H1 (cell line): ENCODE results near the gene TMEM45A. TPM values are rescaled to one million over a fixed set of nuclear protein-coding genes. Genes with fewer than 3 reads are reported as not detected.

ENCODE experiments used
- CTCF ChIA-PET: fragments of 300-600 bp; sonication (Branson Sonifier 250); formaldehyde crosslinking; loops from one replicate; lab custom pipeline; 2021; ENCODE audit not compliant: partially characterized antibody; lab: Charles Lee
- POLR2A ChIA-PET: fragments of 300-600 bp; sonication (Branson Sonifier 250); formaldehyde crosslinking; loops from one replicate; lab custom pipeline; 2021; ENCODE audit warnings: inconsistent platforms; ENCODE audit not compliant: partially characterized antibody; lab: Charles Lee
- DNase-seq, 2 experiments: peaks; one replicate each; pipeline versions ENCODE4 v3.0.0 to v3.0.0-alpha.2; 2010 to 2022; ENCODE audit warnings: low spot score in 2 of 2, low read depth in 1 of 2, mixed read lengths in 1 of 2
- FAIRE-seq: peaks from 2 replicates; lab custom pipeline; 2011; peaks lifted over from hg19 to GRCh38; lab: Jason Lieb, UNC
- H2AFZ ChIP-seq: 2 replicates; pipeline ENCODE4 v1.8.1; 2012; ENCODE audit warnings: low read length, inconsistent platforms
- H2AK5ac ChIP-seq: 2 replicates; pipeline ENCODE4 v1.6.1; 2013; ENCODE audit warnings: low read depth, low read length
- H2BK120ac ChIP-seq: replicated peaks from 2 replicates; pipeline ENCODE3; 2013; ENCODE audit warnings: low read depth, low read length, inconsistent platforms
- H2BK12ac ChIP-seq: 2 replicates; pipeline ENCODE4 v1.6.1; 2013; ENCODE audit warnings: low read depth, low read length
- H2BK15ac ChIP-seq: 2 replicates; pipeline ENCODE4 v1.6.1; 2013; ENCODE audit warnings: low read length
- H2BK20ac ChIP-seq: 2 replicates; pipeline ENCODE4 v1.6.1; 2013; ENCODE audit warnings: low read length
- H2BK5ac ChIP-seq: 2 replicates; pipeline ENCODE4 v1.6.1; 2013; ENCODE audit warnings: low read depth, low read length
- H3K14ac ChIP-seq: 2 replicates; pipeline ENCODE4 v1.6.1; 2013; ENCODE audit warnings: inconsistent platforms; ENCODE audit not compliant: insufficient read length
- H3K18ac ChIP-seq: 2 replicates; pipeline ENCODE4 v1.6.1; 2013; ENCODE audit warnings: low read length; ENCODE audit errors: extremely low read depth
- H3K23ac ChIP-seq: 2 replicates; pipeline ENCODE4 v1.6.1; 2013; ENCODE audit warnings: inconsistent platforms; ENCODE audit not compliant: insufficient read length
- H3K23me2 ChIP-seq: 2 replicates; pipeline ENCODE4 v1.6.1; 2013; ENCODE audit warnings: low read depth, low read length
- H3K27ac ChIP-seq: 2 replicates; pipeline ENCODE4 v1.6.1; 2011; ENCODE audit warnings: low read depth, low read length, inconsistent platforms
- H3K27me3 ChIP-seq, 4 experiments: replicated peaks in 1 of 4; 1 replicate in 1 of 4; 2 replicates in 3 of 4; pipeline versions ENCODE4 v1.6.1 to v1.8.1; 2011 to 2013; ENCODE audit warnings: low read length in 3 of 4, mild to moderate bottlenecking in 3 of 4, inconsistent platforms in 2 of 4, mixed read lengths in 2 of 4, moderate library complexity in 1 of 4; ENCODE audit not compliant: control insufficient read depth in 3 of 4, insufficient read depth in 3 of 4; ENCODE audit errors: extremely low read depth in 1 of 4
- H3K36me3 ChIP-seq, 4 experiments: 2 replicates each; pipeline versions ENCODE4 v1.6.1 to v1.8.1; 2011 to 2013; ENCODE audit warnings: mild to moderate bottlenecking in 4 of 4, low read length in 3 of 4, moderate library complexity in 2 of 4, control low read depth in 1 of 4, inconsistent platforms in 1 of 4; ENCODE audit not compliant: insufficient read depth in 4 of 4, control insufficient read depth in 2 of 4
- H3K4ac ChIP-seq: replicated peaks from 2 replicates; pipeline ENCODE3; 2013; ENCODE audit warnings: low read length, low read depth, mixed read lengths, inconsistent platforms; ENCODE audit not compliant: insufficient read length
- H3K4me1 ChIP-seq, 4 experiments: replicated peaks in 1 of 4; 1 replicate in 1 of 4; 2 replicates in 3 of 4; pipeline versions ENCODE4 v1.6.1 to v1.8.1; 2011 to 2013; ENCODE audit warnings: low read length in 3 of 4, inconsistent platforms in 2 of 4, mixed read lengths in 1 of 4; ENCODE audit not compliant: insufficient read depth in 4 of 4, control insufficient read depth in 3 of 4
- H3K4me2 ChIP-seq, 2 experiments: 2 replicates each; pipeline versions ENCODE4 v1.6.1 to v1.8.1; 2011 to 2013; ENCODE audit warnings: low read depth in 2 of 2, low read length in 2 of 2, control low read depth in 1 of 2, inconsistent platforms in 1 of 2, mild to moderate bottlenecking in 1 of 2; ENCODE audit not compliant: insufficient read depth in 1 of 2
- H3K4me3 ChIP-seq, 4 experiments: fragments of 200-600, 300-600 bp in 1 of 4; sonication (generic), shearing (Covaris generic), sonication (Bioruptor Twin) in 1 of 4; 2 replicates each; pipeline versions ENCODE4 v1.5.1 to v1.8.1; 2011 to 2016; ENCODE audit warnings: low read length in 4 of 4, low read depth in 3 of 4, control low read depth in 2 of 4, inconsistent platforms in 2 of 4, mild to moderate bottlenecking in 2 of 4, mixed read lengths in 1 of 4, moderate library complexity in 1 of 4; ENCODE audit not compliant: insufficient read depth in 2 of 4; ENCODE audit errors: extremely low read depth in 1 of 4
- H3K56ac ChIP-seq: replicated peaks from 2 replicates; pipeline ENCODE3; 2013; ENCODE audit warnings: low read depth, mild to moderate bottlenecking, mixed read lengths, low read length, inconsistent platforms; ENCODE audit not compliant: insufficient read length
- H3K79me1 ChIP-seq: 2 replicates; pipeline ENCODE4 v1.6.1; 2013; ENCODE audit warnings: low read depth, low read length, control low read depth
- H3K79me2 ChIP-seq, 2 experiments: 2 replicates each; pipeline versions ENCODE4 v1.6.1 to v1.8.1; 2012 to 2013; ENCODE audit warnings: low read length in 2 of 2, mild to moderate bottlenecking in 2 of 2, inconsistent platforms in 1 of 2; ENCODE audit not compliant: insufficient read depth in 2 of 2, control insufficient read depth in 1 of 2
- H3K9ac ChIP-seq, 4 experiments: replicated peaks in 1 of 4; 1 replicate in 1 of 4; 2 replicates in 3 of 4; pipeline versions ENCODE4 v1.6.1 to v1.8.1; 2011 to 2013; ENCODE audit warnings: low read depth in 3 of 4, low read length in 3 of 4, control low read depth in 2 of 4, mild to moderate bottlenecking in 2 of 4, moderate library complexity in 2 of 4, inconsistent platforms in 1 of 4; ENCODE audit errors: extremely low read depth in 1 of 4
- H3K9me3 ChIP-seq, 2 experiments: 2 replicates each; pipeline versions ENCODE4 v1.6.1 to v1.8.1; 2012 to 2013; ENCODE audit warnings: mild to moderate bottlenecking in 2 of 2, moderate library complexity in 2 of 2, control low read depth in 1 of 2, inconsistent platforms in 1 of 2, low read depth in 1 of 2, low read length in 1 of 2, mixed read lengths in 1 of 2; ENCODE audit not compliant: insufficient read depth in 2 of 2
- H4K20me1 ChIP-seq, 2 experiments: replicated peaks in 1 of 2; 2 replicates each; pipeline versions ENCODE3 to v1.8.1; 2011 to 2013; ENCODE audit warnings: inconsistent platforms in 2 of 2, low read length in 2 of 2, mild to moderate bottlenecking in 1 of 2; ENCODE audit not compliant: insufficient read depth in 2 of 2, control insufficient read depth in 1 of 2
- H4K5ac ChIP-seq: 2 replicates; pipeline ENCODE4 v1.6.1; 2013; ENCODE audit warnings: low read length, low read depth, mixed read lengths, inconsistent platforms; ENCODE audit not compliant: insufficient read length
- H4K8ac ChIP-seq: 2 replicates; pipeline ENCODE4 v1.8.0; 2013; ENCODE audit warnings: mild to moderate bottlenecking, moderate library complexity, low read length, inconsistent platforms; ENCODE audit not compliant: insufficient read depth; ENCODE audit errors: extremely low read depth
- H4K91ac ChIP-seq: replicated peaks from 2 replicates; pipeline ENCODE3; 2013; ENCODE audit warnings: low read length, mixed read lengths, inconsistent platforms; ENCODE audit not compliant: insufficient read length
- CBX5 ChIP-seq: fragments of 300-800, 300-1000 bp; sonication (generic); IDR thresholded peaks from 2 replicates; pipeline ENCODE4 v1.7.1; 2016; ENCODE audit warnings: antibody characterized with exemption, low read length, low read depth
- CREB1 ChIP-seq: IDR thresholded peaks from 2 replicates; pipeline ENCODE4 v1.6.1; 2012; ENCODE audit warnings: inconsistent platforms
- EGR1 ChIP-seq: IDR thresholded peaks from 2 replicates; pipeline ENCODE4 v1.6.1; 2011; ENCODE audit warnings: low read depth, low read length, borderline replicate concordance
- EP300 ChIP-seq, 2 experiments: IDR thresholded peaks; 1 replicate in 1 of 2; 2 replicates in 1 of 2; pipeline ENCODE4 v1.6.1; 2011 to 2012; ENCODE audit warnings: low read depth in 2 of 2, low read length in 2 of 2, mild to moderate bottlenecking in 2 of 2, borderline replicate concordance in 1 of 2, inconsistent platforms in 1 of 2, moderate library complexity in 1 of 2
- MAFK ChIP-seq: IDR thresholded peaks from 2 replicates; pipeline ENCODE4 v1.6.1; 2012; ENCODE audit warnings: low read depth, mild to moderate bottlenecking, improper control_type of control experiment, low read length
- NRF1 ChIP-seq: IDR thresholded peaks from 2 replicates; pipeline ENCODE4 v1.6.1; 2011; ENCODE audit warnings: mild to moderate bottlenecking, low read depth, low read length, improper control_type of control experiment
- PHF8 ChIP-seq: fragments of 200-600 bp; sonication (generic); conservative IDR thresholded peaks from 2 replicates; pipeline ENCODE4 v1.7.1; 2012; ENCODE audit warnings: low read depth, mild to moderate bottlenecking, inconsistent platforms, low read length, moderate library complexity
- SIN3A ChIP-seq, 2 experiments: IDR thresholded peaks in 1 of 2; conservative IDR thresholded peaks in 1 of 2; 2 replicates each; pipeline ENCODE4 v1.6.1; 2011 to 2012; ENCODE audit warnings: low read length in 2 of 2, improper control_type of control experiment in 1 of 2, low read depth in 1 of 2, mild to moderate bottlenecking in 1 of 2
- SP1 ChIP-seq: IDR thresholded peaks from 2 replicates; pipeline ENCODE4 v1.6.1; 2011; ENCODE audit warnings: low read depth, low read length
- SP4 ChIP-seq: IDR thresholded peaks from 2 replicates; pipeline ENCODE4 v1.6.1; 2012; ENCODE audit warnings: low read length, inconsistent platforms
- TCF12 ChIP-seq: IDR thresholded peaks from 2 replicates; pipeline ENCODE4 v1.6.1; 2011; ENCODE audit warnings: low read depth, mild to moderate bottlenecking, low read length
- TEAD4 ChIP-seq: IDR thresholded peaks from 2 replicates; pipeline ENCODE4 v1.6.1; 2012; ENCODE audit warnings: low read depth, low read length, inconsistent platforms, mixed read lengths
- YY1 ChIP-seq: IDR thresholded peaks from 2 replicates; pipeline ENCODE4 v1.6.1; 2011; ENCODE audit warnings: low read depth, mild to moderate bottlenecking, low read length
- WGBS, 2 experiments: shearing (Covaris generic) in 1 of 2; methylation state at CpG; one replicate each; pipeline versions ENCODE4 v1.1.6 to v1.1.7; 2013 to 2015; ENCODE audit warnings: low lambda C conversion rate in 2 of 2, mixed read lengths in 2 of 2, inconsistent platforms in 1 of 2, low coverage in 1 of 2, missing lambda C conversion rate in 1 of 2; ENCODE audit not compliant: insufficient replicate concordance in 2 of 2, insufficient coverage in 1 of 2, insufficient read length in 1 of 2; ENCODE audit errors: extremely low coverage in 1 of 2, missing lambda C conversion rate in 1 of 2; 5-methylcytosine and 5-hydroxymethylcytosine counted together
- polyA plus RNA-seq, 7 experiments: library from polyadenylated mRNA; depleted of rRNA in 3 of 7; stranded (reverse) in 5 of 7; unstranded in 2 of 7; fragments of >200 nt in 5 of 7; fragments of 200-250 nt in 2 of 7; gene quantifications; 1 replicate in 5 of 7; 2 replicates in 1 of 7; 4 replicates in 1 of 7; pipeline versions ENCODE4 v1.2.1 to v1.2.3, GENCODE V29; 2011 to 2013; ENCODE audit warnings: missing spikeins in 2 of 7, mixed read lengths in 2 of 7
- total RNA-seq: library from RNA; stranded (reverse); fragmentation: NEBNext Ultra II Directional; extraction: Animal tissue kit (Norgen Biotek cat#: 25700); gene quantifications from 2 replicates; pipeline ENCODE4 v1.2.1, GENCODE V29; 2021
- TF ChIP-seq, protein P1 (sequence below): IDR thresholded peaks from 2 replicates; pipeline ENCODE4 v1.6.1; 2011; ENCODE audit warnings: low read length, improper control_type of control experiment

TMEM45A gene
- total and polyA plus RNA-seq, 2 of the 8 experiments (the other 6 are each of a cell fraction or from before 2014, with no cell fraction given) = 12.9 to 14.2 TPM

DNA sequence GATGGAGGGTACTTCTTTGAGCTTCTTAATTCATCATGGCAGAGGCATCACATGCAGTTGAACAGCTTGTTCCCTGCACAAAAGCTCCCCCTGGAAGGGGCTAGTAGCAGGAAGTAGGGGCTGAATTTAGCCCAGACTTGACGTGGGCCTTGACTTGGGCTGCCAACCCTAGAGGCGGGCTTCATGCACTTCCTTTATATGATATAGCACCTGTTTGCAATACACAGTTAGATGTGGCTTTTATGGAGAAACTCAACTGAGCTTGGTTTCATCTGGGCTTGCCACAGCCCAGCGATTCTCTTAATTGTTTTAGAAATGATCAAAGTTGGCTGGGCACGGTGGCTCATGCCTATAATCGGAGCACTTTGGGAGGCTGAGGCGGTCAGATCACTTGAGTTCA, 83.3 kb downstream of the TMEM45A start:
- H3K9ac ChIP-seq = no peak overlapping the region
- H3K9me3 ChIP-seq = no peaks in the 10 kb centered on the region
- H3K4me2 ChIP-seq = no peak overlapping the region
- no peaks in the 10 kb centered on the region for H3K23me2 ChIP-seq
- DNase-seq = no peak
- no peak overlapping the region for H2AK5ac ChIP-seq
- no peak overlapping the region for H3K18ac ChIP-seq
- no peak overlapping the region for H4K8ac ChIP-seq
- no peak overlapping the region for H3K23ac ChIP-seq
- H3K14ac ChIP-seq = no peak overlapping the region
- no peak overlapping the region for H2AFZ ChIP-seq
- H4K91ac ChIP-seq = no peak overlapping the region
- H4K20me1 ChIP-seq = no peaks in the 10 kb centered on the region
- H2BK5ac ChIP-seq = no peak overlapping the region
- H4K5ac ChIP-seq = no peak overlapping the region
- FAIRE-seq = no peak
- H3K36me3 ChIP-seq = no peaks in the 10 kb centered on the region
- no peak overlapping the region for H3K4ac ChIP-seq
- no peaks in the 10 kb centered on the region for H3K79me1 ChIP-seq
- no peak overlapping the region for H2BK20ac ChIP-seq
- CTCF ChIA-PET = interaction anchor here (0.8 to 4.7 kb wide), 7 partner anchors 13 to 113 kb away, joined by 3 to 22 read pairs (median 4); no protein-coding TSS in a partner anchor
- H3K27ac ChIP-seq = no peak overlapping the region
- H2BK120ac ChIP-seq = no peak overlapping the region
- H3K4me1 ChIP-seq = peaks cover 0 to 8% (median 1%) of the 10 kb centered on the region in 4 experiments; a peak in 2 of 7 replicates
- WGBS, 2 experiments = 96% methylated on average over 6 of the region's 6 CpGs; no CpG with 5 or more reads in 1 of the 2 experiments
- no peak overlapping the region for H3K56ac ChIP-seq
- POLR2A ChIA-PET = no interaction called here
- no peaks in the 10 kb centered on the region for H3K79me2 ChIP-seq
- H2BK15ac ChIP-seq = 0 out of 2 replicates have a peak overlapping the region, but pooled peaks have one; percentile 61
- H2BK12ac ChIP-seq = no peak overlapping the region
- H3K4me3 ChIP-seq = no peak overlapping the region
- no peaks in the 10 kb centered on the region for H3K27me3 ChIP-seq
- TF ChIP-seq TCF12 = no peak
- TF ChIP-seq, protein P1, sequence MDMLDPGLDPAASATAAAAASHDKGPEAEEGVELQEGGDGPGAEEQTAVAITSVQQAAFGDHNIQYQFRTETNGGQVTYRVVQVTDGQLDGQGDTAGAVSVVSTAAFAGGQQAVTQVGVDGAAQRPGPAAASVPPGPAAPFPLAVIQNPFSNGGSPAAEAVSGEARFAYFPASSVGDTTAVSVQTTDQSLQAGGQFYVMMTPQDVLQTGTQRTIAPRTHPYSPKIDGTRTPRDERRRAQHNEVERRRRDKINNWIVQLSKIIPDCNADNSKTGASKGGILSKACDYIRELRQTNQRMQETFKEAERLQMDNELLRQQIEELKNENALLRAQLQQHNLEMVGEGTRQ = no peak
- no peak for TF ChIP-seq CREB1
- no peak for TF ChIP-seq TEAD4
- TF ChIP-seq YY1 = no peak
- no peak for TF ChIP-seq CBX5
- TF ChIP-seq EGR1 = no peak
- TF ChIP-seq PHF8 = no peak
- no peak for TF ChIP-seq NRF1
- TF ChIP-seq SP1 = no peak
- TF ChIP-seq SP4 = no peak
- no peak for TF ChIP-seq MAFK
- no peak for TF ChIP-seq EP300 (IDR thresholded peaks at IDR 0.05; ENCODE audit: borderline replicate concordance in 1 of 2, low read depth in 2 of 2, low read length in 2 of 2)
- TF ChIP-seq SIN3A (conservative IDR thresholded peaks at IDR 0.05 in 1 of 2, IDR thresholded peaks at IDR 0.05 in 1 of 2; ENCODE audit: low read depth in 1 of 2, low read length in 2 of 2) = no peak
